IPS DF 19.7 (cell line): ENCODE data around the gene CRIM1.
A peak's percentile ranks its signal among the peaks of the same experiment; 100 is the strongest.

Source experiments
- DNase-seq: peaks from one replicate; pipeline ENCODE4 v3.0.0-alpha.2; 2013; ENCODE audit warnings: low read depth, low spot score

The CRIM1 gene

GRCh38 chr2:36482576-36483214, 127.1 kb downstream of the CRIM1 start:
- no peak for DNase-seq

GRCh38 chr2:36483290-36483689, 127.7 kb downstream of the CRIM1 start:
- DNase-seq = no peak

GRCh38 chr2:36484454-36484853, 128.9 kb downstream of the CRIM1 start:
- DNase-seq = no peak

DNA sequence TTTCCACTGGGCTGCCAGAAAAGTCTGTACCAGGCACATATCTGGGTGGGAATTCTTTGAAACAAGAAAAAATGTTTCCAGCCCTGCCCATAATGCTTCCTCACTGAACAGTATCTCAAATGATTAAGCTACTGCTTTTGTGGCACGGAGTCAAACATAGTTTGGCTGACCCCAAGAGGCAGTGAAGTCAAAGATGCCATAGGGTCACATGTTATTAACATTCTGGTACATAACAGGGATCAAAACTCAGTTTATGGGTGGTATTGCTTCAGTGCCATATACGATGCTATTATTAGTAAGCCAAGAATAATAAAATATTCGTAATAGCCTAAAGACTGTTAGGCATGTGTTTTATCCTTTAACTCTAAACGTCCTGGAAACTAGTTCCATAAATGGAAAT, 129.9 kb downstream of the CRIM1 start:
- no peak for DNase-seq

DNA sequence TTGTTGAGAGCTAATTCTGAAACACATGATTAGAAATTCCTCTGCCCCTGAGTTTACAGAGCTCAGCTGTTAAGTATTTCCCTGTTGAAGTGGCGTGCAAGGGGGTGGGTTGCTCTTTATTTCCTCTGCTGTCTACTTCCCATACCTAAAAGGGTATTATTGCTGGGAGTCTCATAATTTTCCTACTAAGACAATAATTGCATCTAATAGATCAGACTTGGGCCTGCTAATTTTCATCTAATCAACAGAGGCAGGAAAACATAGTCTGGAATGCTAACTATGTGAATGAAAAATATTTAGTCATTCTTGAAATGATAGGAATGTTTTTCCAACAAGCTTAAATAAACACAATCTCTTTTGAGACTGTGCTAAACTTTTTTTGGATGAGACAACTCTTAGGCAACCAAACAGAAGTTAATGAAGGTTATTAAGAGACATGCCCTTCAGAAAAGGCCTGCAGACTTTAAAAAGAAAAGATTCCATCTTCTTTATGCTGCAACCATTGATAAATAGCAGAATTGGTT, 131.0 kb downstream of the CRIM1 start:
- DNase-seq = no peak

DNA sequence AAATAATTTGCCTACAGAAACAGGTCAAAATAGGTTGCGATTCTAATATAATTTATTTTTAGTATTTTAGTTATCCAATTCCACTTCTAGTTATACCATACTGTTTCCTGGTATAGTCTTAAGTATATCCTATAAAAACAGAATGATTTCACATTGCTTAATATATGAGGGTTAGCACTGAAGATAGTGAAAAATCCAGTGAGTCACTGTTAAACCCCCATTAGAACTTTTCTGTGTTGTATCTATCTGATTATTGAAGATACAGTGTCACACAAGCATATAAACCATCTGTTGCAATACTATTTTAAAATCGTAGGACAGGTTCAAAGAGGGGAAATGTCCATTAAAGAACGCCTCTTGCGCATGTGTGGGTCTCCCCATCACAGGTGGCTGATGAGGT, 132.4 kb downstream of the CRIM1 start:
- DNase-seq = no peak

- DNase-seq = no peak
Observed at GRCh38 chr2:36489281-36489680, 133.7 kb downstream of the CRIM1 start.

DNA sequence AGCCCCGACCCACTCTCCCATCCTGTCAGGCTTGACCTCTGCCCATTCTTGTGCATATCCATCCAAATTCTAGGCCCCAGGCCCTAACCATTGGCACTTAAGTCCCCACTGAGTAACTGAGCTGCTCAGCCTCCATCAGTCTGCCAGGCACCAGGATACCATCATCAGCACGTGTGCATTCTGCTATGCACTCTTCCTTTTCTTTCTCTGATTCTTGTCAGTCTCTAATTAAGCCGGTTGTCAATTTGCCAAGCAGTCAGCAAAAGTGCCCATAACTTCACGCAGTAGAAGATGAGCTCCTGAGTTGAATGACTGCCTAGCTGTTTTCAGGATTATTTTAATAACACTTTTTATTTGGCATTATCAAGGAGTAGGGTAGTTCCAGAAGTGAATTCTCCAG, 135.2 kb downstream of the CRIM1 start:
- no peak for DNase-seq

DNA sequence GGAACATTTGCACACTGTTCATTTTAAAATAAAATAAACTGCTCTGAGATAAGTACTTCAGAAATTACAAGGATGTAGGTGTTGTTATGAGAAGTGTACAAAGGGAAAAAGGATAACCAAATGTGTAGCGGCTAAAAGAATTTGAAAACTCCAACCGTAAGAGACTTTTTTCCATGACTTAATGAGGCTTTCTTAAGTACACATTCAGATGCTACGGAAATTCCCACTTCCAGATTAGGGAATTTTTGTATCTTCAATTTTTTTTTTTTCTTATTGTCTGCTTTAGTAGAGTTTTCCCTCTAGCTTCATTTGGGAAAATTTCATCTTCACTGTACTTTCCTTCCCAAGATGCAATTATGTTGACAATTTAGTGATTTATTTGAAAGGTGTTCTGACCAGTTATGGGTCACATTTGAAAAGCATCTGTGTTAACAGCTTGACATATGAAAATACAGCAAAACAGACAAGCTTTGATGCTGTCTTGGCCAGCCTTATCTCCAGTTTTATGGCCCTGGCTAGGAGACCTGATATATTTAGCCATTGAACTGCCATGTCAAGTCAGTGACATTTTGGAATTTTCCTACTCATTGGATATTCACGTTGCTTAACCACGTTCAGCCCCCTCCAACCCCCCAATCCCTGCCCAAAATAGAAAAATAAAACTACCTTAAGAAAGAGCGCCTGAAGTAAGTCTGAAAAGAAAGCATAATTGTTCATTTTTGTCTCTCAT, 136.8 kb downstream of the CRIM1 start:
- DNase-seq = no peak

GRCh38 chr2:36493306-36493705, 137.7 kb downstream of the CRIM1 start:
- no peak for DNase-seq

GRCh38 chr2:36497570-36498163, 142.1 kb downstream of the CRIM1 start:
- no peak for DNase-seq

- no peak for DNase-seq
Observed at GRCh38 chr2:36499128-36499820, 143.7 kb downstream of the CRIM1 start.

GRCh38 chr2:36500072-36500471, 144.5 kb downstream of the CRIM1 start:
- no peak for DNase-seq

DNA sequence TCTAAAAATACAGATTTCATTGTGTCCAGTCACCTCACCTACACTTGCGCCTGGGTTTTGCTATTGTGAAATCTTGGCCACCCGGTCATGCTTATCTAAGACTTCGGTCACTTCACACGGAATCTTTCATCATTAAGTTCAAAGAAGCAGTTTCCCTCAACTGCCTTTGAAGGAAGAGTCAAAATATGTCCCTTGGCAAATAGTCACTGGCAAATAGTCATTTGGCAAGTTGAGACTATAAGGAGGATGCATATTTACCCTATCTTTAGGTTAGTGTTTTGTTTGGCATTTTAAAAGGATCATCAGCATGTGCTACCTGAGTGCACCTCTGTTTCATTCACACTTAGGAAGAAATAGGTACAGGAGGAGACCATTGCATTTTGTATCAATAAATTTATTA, 146.5 kb downstream of the CRIM1 start:
- no peak for DNase-seq

GRCh38 chr2:36507408-36507812, 151.8 kb downstream of the CRIM1 start:
- peak; percentile 81 for DNase-seq

GRCh38 chr2:36509075-36509474, 153.5 kb downstream of the CRIM1 start:
- no peak for DNase-seq

- no peak for DNase-seq
Observed at GRCh38 chr2:36511858-36512603, 156.5 kb downstream of the CRIM1 start.

DNA sequence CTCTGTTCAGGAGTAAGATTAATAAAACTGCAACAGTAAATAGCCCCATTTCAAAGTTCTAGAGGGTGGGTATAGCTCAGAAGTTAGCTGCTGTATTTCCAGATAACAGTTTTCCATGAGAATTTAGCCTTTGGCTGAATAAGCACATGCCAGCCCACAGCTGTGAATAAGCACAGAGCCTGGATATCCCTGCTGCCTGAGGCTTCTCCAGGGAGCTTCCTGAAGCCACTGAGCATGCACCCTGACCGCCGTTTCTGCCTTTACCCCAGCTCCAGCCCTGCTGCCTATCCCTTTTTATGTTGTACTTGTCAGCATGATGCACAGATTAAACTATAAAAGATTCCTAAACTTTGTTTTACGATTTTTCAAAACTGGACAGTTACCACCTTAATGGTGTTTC, 157.1 kb downstream of the CRIM1 start:
- DNase-seq = no peak

GRCh38 chr2:36513661-36514060, 158.1 kb downstream of the CRIM1 start:
- no peak for DNase-seq

- DNase-seq = no peak
Observed at GRCh38 chr2:36515538-36515937, 160.0 kb downstream of the CRIM1 start.

DNA sequence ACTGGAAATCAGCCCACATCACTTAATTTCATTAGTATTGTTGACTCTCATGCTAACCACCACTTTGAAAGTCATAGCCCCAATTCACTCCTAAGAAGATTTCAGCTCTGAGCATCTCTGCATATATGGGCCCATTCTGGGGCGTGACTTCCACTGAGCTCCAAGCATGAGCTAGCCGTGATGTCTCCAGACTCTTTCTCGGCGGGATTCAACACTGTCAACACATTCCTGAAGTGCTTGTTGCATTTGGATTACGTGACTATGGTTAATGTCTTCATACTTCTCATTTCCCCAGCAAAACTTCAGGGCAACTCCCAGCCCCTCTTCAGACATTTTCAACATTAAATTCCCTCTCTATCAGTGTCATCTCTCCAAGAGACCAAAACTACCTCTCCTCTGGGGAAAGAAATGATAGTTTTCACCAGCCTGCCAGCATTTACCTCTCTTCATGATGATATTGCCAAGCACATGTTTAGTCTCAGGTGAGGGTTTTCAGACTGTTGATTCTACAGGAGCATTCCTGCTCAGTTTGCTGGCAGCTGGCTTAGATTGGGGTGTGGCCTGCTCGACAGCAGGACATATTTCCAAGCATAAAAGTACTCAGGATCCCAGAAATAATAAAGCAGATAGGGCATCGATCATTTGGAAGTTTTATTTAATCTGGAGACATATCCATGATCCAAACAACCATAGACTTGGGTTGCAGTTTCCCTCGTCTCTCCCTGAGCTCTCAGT, 160.7 kb downstream of the CRIM1 start:
- no peak for DNase-seq
